GM12891 (cell line): ENCODE results near the gene UBE3B.

Source experiments
- PAX5 ChIP-seq: IDR thresholded peaks from 2 replicates; pipeline ENCODE4 v1.6.1; 2011; ENCODE audit warnings: low read length, moderate library complexity, mild to moderate bottlenecking; ENCODE audit not compliant: insufficient read depth, severe bottlenecking
- POLR2A ChIP-seq: IDR thresholded peaks from 2 replicates; pipeline ENCODE4 v1.6.1; 2011; ENCODE audit warnings: low read depth, low read length, control low read depth
- POLR2AphosphoS5 ChIP-seq: IDR thresholded peaks from 2 replicates; pipeline ENCODE4 v1.6.1; 2011; ENCODE audit warnings: low read depth, low read length, control low read depth
- SPI1 ChIP-seq: IDR thresholded peaks from 2 replicates; pipeline ENCODE4 v1.6.1; 2011; ENCODE audit warnings: low read depth, low read length, control low read depth
- TAF1 ChIP-seq: IDR thresholded peaks from 2 replicates; pipeline ENCODE4 v1.6.1; 2011; ENCODE audit warnings: low read depth, low read length, control low read depth

GRCh38 chr12:109466305-109466704 lies 11.1 kb upstream of the UBE3B start:
- TF ChIP-seq POLR2A (no peak), TAF1 (no peak), PAX5 (no peak), POLR2AphosphoS5 (no peak), SPI1 (no peak)
